ENCODE data around the gene SCARF1. TPM values are rescaled to one million over a fixed set of nuclear protein-coding genes. Genes with fewer than 3 reads are reported as not detected.

The SCARF1 gene
- total RNA-seq, 1 donor from 2014 or later, result 8.4 TPM

DNA sequence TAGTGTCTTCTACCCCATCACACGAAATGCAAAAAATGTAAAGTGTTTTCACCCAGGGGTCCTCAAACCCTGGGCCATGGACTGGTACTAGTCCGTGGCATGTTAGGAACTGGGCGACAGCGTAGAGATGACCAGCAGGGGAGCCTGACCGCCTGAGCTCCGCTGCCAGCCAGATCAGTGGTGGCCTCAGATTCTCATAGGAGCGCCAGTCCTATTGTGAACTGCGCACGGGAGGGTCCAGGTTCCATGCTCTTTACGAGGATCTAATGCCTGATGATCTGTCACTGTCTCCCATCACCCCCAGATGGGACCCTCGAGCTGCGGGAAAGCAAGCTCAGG, 4.5 kb downstream of the SCARF1 start:
- no peaks in the 10 kb centered on the region for H3K9me3 Mint-ChIP-seq
- H3K36me3 Mint-ChIP-seq (ENCODE audit: low read depth), result peaks cover 10% of the 10 kb centered on the region
- no peak overlapping the region for H3K27ac Mint-ChIP-seq
- no peak for DNase-seq
- H3K4me1 Mint-ChIP-seq, result peaks cover 20% of the 10 kb centered on the region
- H3K4me3 Mint-ChIP-seq, result no peak overlapping the region
- H3K27me3 Mint-ChIP-seq, result no peaks in the 10 kb centered on the region
- intact Hi-C loops (cut with micrococcal nuclease), result no loop called here

GRCh38 chr17:1640329-1641064, 5.0 kb downstream of the SCARF1 start:
- no peak for DNase-seq
- intact Hi-C loops (cut with micrococcal nuclease), result no loop called here
- Mint-ChIP-seq H3K4me3 (no peak overlapping the region), H3K36me3 (ENCODE audit: low read depth) (peaks cover 9% of the 10 kb centered on the region), H3K27ac (no peak overlapping the region), H3K9me3 (no peaks in the 10 kb centered on the region), H3K4me1 (peaks cover 15% of the 10 kb centered on the region), H3K27me3 (no peaks in the 10 kb centered on the region)

- no peak for DNase-seq
Measured at GRCh38 chr17:1639549-1640180, 5.9 kb downstream of the SCARF1 start.

GRCh38 chr17:1638624-1639300, 6.8 kb downstream of the SCARF1 start:
- no peaks in the 10 kb centered on the region for H3K9me3 Mint-ChIP-seq
- H3K4me3 Mint-ChIP-seq, result no peak overlapping the region
- H3K27ac Mint-ChIP-seq, result no peak overlapping the region
- H3K27me3 Mint-ChIP-seq, result no peaks in the 10 kb centered on the region
- peaks cover 2% of the 10 kb centered on the region for H3K4me1 Mint-ChIP-seq
- H3K36me3 Mint-ChIP-seq (ENCODE audit: low read depth), result peaks cover 6% of the 10 kb centered on the region
- intact Hi-C loops (cut with micrococcal nuclease), result no loop called here
- DNase-seq, result no peak

More at GRCh38 chr17:1639549-1640180, 5.9 kb downstream of the SCARF1 start:
- Mint-ChIP-seq H3K4me3 (no peak overlapping the region), H3K27me3 (no peaks in the 10 kb centered on the region), H3K4me1 (peaks cover 10% of the 10 kb centered on the region), H3K27ac (no peak overlapping the region), H3K9me3 (no peaks in the 10 kb centered on the region), H3K36me3 (ENCODE audit: low read depth) (peaks cover 6% of the 10 kb centered on the region)
- intact Hi-C loops (cut with micrococcal nuclease), result no loop called here

- Mint-ChIP-seq H3K9me3 (no peaks in the 10 kb centered on the region), H3K4me1 (peaks cover 2% of the 10 kb centered on the region), H3K36me3 (ENCODE audit: low read depth) (peaks cover 6% of the 10 kb centered on the region), H3K27ac (no peak overlapping the region), H3K4me3 (no peak overlapping the region), H3K27me3 (no peaks in the 10 kb centered on the region)
- intact Hi-C loops (cut with micrococcal nuclease), result no loop called here
- no peak for DNase-seq
Measured at GRCh38 chr17:1638171-1638590, 7.4 kb downstream of the SCARF1 start.

DNA sequence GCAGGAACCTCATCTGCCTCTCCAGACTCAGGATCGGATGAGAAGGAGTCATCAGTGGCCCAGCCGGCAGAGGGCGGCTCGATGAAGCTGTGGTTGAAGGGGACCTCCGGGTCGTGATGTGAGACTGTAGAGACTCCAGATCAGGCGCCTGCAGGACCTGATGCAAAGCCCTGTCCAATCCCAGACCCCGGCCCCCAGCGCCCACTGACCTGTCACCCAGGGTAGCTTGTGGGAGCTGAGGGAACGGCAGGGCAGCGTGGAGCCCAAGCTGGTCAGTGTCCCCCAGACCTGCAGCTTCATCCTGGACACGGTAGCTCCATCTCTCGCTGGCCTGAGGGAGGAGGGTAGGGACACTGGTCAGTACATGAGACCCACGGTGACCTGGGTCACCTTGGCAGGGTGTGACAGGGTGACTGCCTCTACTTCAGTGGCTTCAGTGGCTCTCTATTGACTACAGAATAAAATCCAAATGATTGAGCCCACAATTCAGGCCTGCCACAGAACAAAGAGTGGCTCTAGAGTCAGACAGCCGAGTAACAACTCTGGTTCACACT, 8.7 kb downstream of the SCARF1 start:
- Mint-ChIP-seq H3K4me1 (peaks cover 2% of the 10 kb centered on the region), H3K27me3 (no peaks in the 10 kb centered on the region), H3K27ac (no peak overlapping the region), H3K36me3 (ENCODE audit: low read depth) (peaks cover 6% of the 10 kb centered on the region), H3K4me3 (no peak overlapping the region), H3K9me3 (no peaks in the 10 kb centered on the region)
- DNase-seq, result no peak
- intact Hi-C loops (cut with micrococcal nuclease), result no loop called here

DNA sequence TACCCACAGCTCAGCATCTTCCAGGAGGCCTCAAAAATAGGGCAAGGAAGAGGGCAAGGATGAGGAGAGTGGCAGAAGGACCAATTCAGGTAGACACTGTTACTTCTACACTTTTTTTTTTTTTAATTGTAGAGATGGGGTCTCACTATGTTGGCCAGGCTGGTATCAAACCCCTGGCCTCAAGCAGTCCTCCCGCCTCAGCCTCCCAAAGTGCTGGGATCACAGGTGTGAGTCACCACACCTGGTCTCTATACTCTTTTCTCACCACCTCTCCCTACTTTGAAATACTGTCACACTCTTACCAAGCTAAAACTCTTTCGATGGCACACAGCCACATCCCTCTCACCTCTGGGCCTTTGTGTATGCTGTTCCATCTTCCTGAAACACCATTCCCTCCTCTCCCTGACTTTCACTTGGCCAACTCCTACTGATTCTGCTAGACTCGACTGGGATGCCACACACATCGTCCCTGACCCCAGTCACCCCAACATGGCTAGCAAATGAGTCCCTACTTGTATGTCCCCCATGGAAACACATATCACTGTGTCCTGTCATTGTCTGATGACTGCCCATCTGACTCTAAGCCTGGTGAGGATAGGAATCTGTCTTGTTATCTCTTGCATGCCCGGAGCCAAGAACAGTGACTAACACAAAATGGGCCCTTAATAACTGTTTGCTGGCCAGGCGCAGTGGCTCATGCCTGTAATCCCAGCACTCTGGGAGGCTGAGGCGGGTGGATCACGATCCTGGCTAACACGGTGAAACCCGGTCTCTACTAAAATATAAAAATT, 9.7 kb downstream of the SCARF1 start:
- no peak for DNase-seq
- Mint-ChIP-seq H3K4me3 (no peak overlapping the region), H3K27me3 (peaks cover 6% of the 10 kb centered on the region), H3K9me3 (no peaks in the 10 kb centered on the region), H3K36me3 (ENCODE audit: low read depth) (peaks cover 6% of the 10 kb centered on the region), H3K4me1 (peaks cover under 1% of the 10 kb centered on the region), H3K27ac (no peak overlapping the region)
- intact Hi-C loops (cut with micrococcal nuclease), result no loop called here

- no peak for DNase-seq
- H3K27ac Mint-ChIP-seq, result no peak overlapping the region
- peaks cover 14% of the 10 kb centered on the region for H3K27me3 Mint-ChIP-seq
- peaks cover 6% of the 10 kb centered on the region for H3K36me3 Mint-ChIP-seq (ENCODE audit: low read depth)
- H3K4me3 Mint-ChIP-seq, result no peak overlapping the region
- intact Hi-C loops (cut with micrococcal nuclease), result no loop called here
- H3K9me3 Mint-ChIP-seq, result no peaks in the 10 kb centered on the region
- peaks cover 3% of the 10 kb centered on the region for H3K4me1 Mint-ChIP-seq
Measured at GRCh38 chr17:1634841-1635650, 10.5 kb downstream of the SCARF1 start.

DNA sequence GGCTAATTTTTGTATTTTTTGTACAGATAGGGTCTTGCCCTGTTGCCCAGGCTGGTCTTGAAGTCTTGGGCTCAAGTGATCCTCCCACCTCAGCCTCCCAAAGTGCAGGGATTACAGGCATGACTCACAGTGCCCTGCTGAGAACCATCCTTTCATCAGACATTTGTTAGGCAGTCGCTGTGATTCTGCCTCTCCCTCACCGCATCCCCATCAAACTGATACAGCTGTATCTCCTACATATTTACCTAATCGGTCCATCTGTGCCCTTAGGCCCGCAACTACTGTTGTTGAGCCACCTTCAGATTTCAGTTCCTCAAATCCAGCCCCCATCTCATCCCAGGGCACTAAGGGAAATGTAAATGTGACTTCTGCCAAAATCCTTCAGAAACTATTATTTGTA, 14.9 kb downstream of the SCARF1 start:
- no peak overlapping the region for H3K27ac Mint-ChIP-seq
- no peaks in the 10 kb centered on the region for H3K9me3 Mint-ChIP-seq
- no peak for DNase-seq
- H3K27me3 Mint-ChIP-seq, result peaks cover 37% of the 10 kb centered on the region
- H3K36me3 Mint-ChIP-seq (ENCODE audit: low read depth), result no peaks in the 10 kb centered on the region
- peaks cover 25% of the 10 kb centered on the region for H3K4me1 Mint-ChIP-seq
- intact Hi-C loops (cut with micrococcal nuclease), result no loop called here
- H3K4me3 Mint-ChIP-seq, result peak overlapping the region; percentile 88

- Mint-ChIP-seq H3K36me3 (ENCODE audit: low read depth) (no peaks in the 10 kb centered on the region), H3K27me3 (peaks cover 42% of the 10 kb centered on the region)
Measured at GRCh38 chr17:1629504-1630310, 15.8 kb downstream of the SCARF1 start.

GRCh38 chr17:1628856-1629503, 16.6 kb downstream of the SCARF1 start:
- peaks cover 43% of the 10 kb centered on the region for H3K27me3 Mint-ChIP-seq
- peak; percentile 95 for DNase-seq
- H3K4me3 Mint-ChIP-seq, result peak overlapping the region; percentile 97
- no peaks in the 10 kb centered on the region for H3K9me3 Mint-ChIP-seq
- intact Hi-C loops (cut with micrococcal nuclease), result loop anchor here (1.0 to 10.0 kb wide), 4 partner anchors 22 to 254 kb away; no protein-coding TSS in a partner anchor
- peak overlapping the region; percentile 93 for H3K27ac Mint-ChIP-seq
- H3K4me1 Mint-ChIP-seq, result peaks cover 25% of the 10 kb centered on the region
- H3K36me3 Mint-ChIP-seq (ENCODE audit: low read depth), result no peaks in the 10 kb centered on the region

More at GRCh38 chr17:1629504-1630310, 15.8 kb downstream of the SCARF1 start:
- Mint-ChIP-seq H3K4me1 (peaks cover 25% of the 10 kb centered on the region), H3K9me3 (no peaks in the 10 kb centered on the region), H3K27ac (peak overlapping the region; percentile 85), H3K4me3 (peak overlapping the region; percentile 88)
- intact Hi-C loops (cut with micrococcal nuclease), result loop anchor here (2.0 to 10.0 kb wide), 2 partner anchors 63 to 255 kb away; no protein-coding TSS in a partner anchor
- peak; percentile 93 for DNase-seq
